Measurements from ENCODE around the gene HACD2. TPM values are rescaled to one million over a fixed set of nuclear protein-coding genes. Genes with fewer than 3 reads are reported as not detected.

Gene HACD2
- polyA plus RNA-seq, 2 of the 4 experiments (the other 2 are of a cell fraction): 41.8 to 97.7 TPM

DNA sequence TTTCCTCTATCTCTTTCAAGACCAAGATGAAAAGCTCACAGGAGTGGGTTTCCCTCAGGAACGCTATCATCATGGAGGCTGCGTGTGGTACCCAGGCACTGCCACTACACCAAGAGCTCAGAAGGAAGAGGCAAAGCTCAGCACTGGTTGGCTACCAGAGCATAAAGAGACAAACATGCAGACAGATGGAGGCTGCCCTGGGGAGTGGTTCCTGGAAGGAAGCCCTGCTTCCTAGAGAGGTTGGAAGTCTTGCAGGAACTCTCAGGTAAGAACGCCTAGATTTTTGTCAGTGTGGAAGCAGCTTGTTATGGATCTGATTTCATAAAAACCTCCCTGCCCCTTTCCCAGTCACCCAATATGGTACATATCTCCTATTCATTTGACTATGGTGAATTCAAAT, 86.1 kb downstream of the HACD2 start (continued):
- TF ChIP-seq CEBPB (IDR thresholded peaks at IDR 0.05): no peak
- TF ChIP-seq, protein P1, sequence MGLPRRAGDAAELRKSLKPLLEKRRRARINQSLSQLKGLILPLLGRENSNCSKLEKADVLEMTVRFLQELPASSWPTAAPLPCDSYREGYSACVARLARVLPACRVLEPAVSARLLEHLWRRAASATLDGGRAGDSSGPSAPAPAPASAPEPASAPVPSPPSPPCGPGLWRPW (IDR thresholded peaks at IDR 0.05): no peak
- TF ChIP-seq CHD4 (IDR thresholded peaks at IDR 0.05; ENCODE audit: borderline replicate concordance): no peak
- no peak for TF ChIP-seq JUNB (IDR thresholded peaks at IDR 0.05)
- no peak for TF ChIP-seq CBX2 (IDR thresholded peaks at IDR 0.05; ENCODE audit: borderline replicate concordance, low read depth)
- no peak for TF ChIP-seq POLR2A (IDR thresholded peaks at IDR 0.05; ENCODE audit: low read length)
- TF ChIP-seq HOXA7 (CRISPR knock-in tag; IDR thresholded peaks at IDR 0.05): no peak
- no peak for TF ChIP-seq TP53 (CRISPR knock-in tag; IDR thresholded peaks at IDR 0.05)
- no peak for TF ChIP-seq FOXS1 (CRISPR knock-in tag; IDR thresholded peaks at IDR 0.05)

DNA sequence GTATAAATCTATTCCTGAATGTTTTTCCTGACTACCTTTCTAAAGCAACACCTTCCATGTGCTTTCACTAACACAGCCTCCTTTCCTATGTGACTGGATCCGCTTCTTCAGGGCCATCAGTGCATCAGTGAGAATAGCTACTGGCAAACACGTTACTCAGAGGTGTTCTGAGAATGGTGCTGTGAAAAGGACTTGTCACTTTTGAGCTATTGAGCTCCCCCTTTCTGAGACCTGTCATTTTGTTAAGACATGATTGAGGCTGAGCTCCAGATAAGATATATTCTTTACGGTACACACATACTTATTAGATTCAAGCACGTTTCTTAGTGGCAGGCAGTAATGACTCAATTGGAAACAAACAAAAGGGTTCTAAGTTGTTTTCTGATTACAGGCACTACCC, 90.9 kb downstream of the HACD2 start:
- no peak overlapping the region for H3K27ac ChIP-seq
- H3K4me3 ChIP-seq: no peak overlapping the region
- no peaks in the 10 kb centered on the region for H3K4me1 ChIP-seq
- DNase-seq (ENCODE audit: low read depth in 1 of 2, low spot score in 1 of 2): no peak
- TF ChIP-seq CEBPB (IDR thresholded peaks at IDR 0.05) (no peak), PHF8 (IDR thresholded peaks at IDR 0.05; ENCODE audit: borderline replicate concordance, low read depth) (no peak), RNF2 (IDR thresholded peaks at IDR 0.05; ENCODE audit: borderline replicate concordance, low read depth) (no peak), HDAC2 (IDR thresholded peaks at IDR 0.05) (no peak), CHD2 (IDR thresholded peaks at IDR 0.05; ENCODE audit: low read length, partially characterized antibody) (no peak)
- no peak overlapping the region for H3K4me2 ChIP-seq
- ATAC-seq: no peak
- CTCF ChIA-PET: interaction anchor here (0.6 to 2.0 kb wide), 6 partner anchors 9 to 225 kb away, joined by 3 to 7 read pairs (median 4); no protein-coding TSS in a partner anchor
- H3K9me3 ChIP-seq: no peaks in the 10 kb centered on the region
- WGBS (ENCODE audit: missing lambda C conversion rate): 77% methylated on average over 4 of the region's 4 CpGs
- FAIRE-seq: no peak
- POLR2A ChIA-PET: no interaction called here

DNA sequence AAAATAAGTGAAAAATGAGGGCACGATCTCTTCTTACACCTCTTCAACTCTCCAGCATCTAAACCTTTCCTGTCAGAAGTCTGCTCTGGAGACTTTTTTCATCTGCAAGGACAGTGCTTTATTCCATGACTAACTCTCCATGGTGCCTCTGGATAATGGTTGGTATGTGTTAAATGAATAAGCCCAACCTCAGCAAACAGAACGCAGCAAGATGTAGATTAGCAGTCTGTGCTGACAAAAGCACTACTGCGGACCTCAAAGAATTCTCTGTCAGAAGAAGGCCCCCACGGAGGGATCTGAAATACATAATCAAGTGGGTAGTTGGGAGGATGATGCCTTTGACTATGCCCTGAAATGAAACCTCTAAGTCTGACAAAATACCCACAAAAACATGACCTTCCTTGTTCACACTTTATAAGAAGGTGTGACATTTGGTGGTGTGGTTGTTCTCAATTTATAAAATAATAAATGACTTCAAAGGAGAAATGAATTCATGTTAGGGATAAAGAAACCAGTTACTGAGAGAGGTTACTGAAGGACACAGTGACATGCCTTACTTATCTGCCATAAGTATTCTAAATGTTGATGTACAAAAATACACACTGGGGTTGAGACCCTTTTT, 92.8 kb downstream of the HACD2 start:
- Histone ChIP-seq H3K9me3 (no peaks in the 10 kb centered on the region), H3K27ac (no peak overlapping the region), H3K4me1 (no peaks in the 10 kb centered on the region), H3K4me2 (no peak overlapping the region), H3K4me3 (no peak overlapping the region)
- CTCF ChIA-PET: interaction anchor here (2.0 to 3.9 kb wide), 2 partner anchors 9 to 11 kb away, joined by 5 to 19 read pairs; no protein-coding TSS in a partner anchor
- no peak for ATAC-seq
- DNase-seq (ENCODE audit: low read depth in 1 of 2, low spot score in 1 of 2): no peak
- WGBS (ENCODE audit: missing lambda C conversion rate): 88% methylated on average over 4 of the region's 4 CpGs
- FAIRE-seq: no peak
- TF ChIP-seq, protein P2, sequence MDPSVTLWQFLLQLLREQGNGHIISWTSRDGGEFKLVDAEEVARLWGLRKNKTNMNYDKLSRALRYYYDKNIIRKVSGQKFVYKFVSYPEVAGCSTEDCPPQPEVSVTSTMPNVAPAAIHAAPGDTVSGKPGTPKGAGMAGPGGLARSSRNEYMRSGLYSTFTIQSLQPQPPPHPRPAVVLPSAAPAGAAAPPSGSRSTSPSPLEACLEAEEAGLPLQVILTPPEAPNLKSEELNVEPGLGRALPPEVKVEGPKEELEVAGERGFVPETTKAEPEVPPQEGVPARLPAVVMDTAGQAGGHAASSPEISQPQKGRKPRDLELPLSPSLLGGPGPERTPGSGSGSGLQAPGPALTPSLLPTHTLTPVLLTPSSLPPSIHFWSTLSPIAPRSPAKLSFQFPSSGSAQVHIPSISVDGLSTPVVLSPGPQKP (IDR thresholded peaks at IDR 0.05; ENCODE audit: low read depth, low read length): no peak
- TF ChIP-seq SREBF2 (IDR thresholded peaks at IDR 0.05) (no peak), JUNB (IDR thresholded peaks at IDR 0.05) (no peak), EHMT2 (IDR thresholded peaks at IDR 0.05; ENCODE audit: low read depth) (no peak), MAZ (IDR thresholded peaks at IDR 0.05; ENCODE audit: borderline replicate concordance, low read depth, low read length) (no peak), KDM5A (IDR thresholded peaks at IDR 0.05) (no peak), MAFK (IDR thresholded peaks at IDR 0.05; ENCODE audit: partially characterized antibody) (no peak), CEBPB (IDR thresholded peaks at IDR 0.05) (no peak), CHD4 (IDR thresholded peaks at IDR 0.05; ENCODE audit: borderline replicate concordance) (no peak), FOSB (CRISPR knock-in tag; IDR thresholded peaks at IDR 0.05) (no peak), ZSCAN20 (CRISPR knock-in tag; IDR thresholded peaks at IDR 0.05) (no peak), RFX5 (IDR thresholded peaks at IDR 0.05) (no peak)
- TF ChIP-seq, protein P3, sequence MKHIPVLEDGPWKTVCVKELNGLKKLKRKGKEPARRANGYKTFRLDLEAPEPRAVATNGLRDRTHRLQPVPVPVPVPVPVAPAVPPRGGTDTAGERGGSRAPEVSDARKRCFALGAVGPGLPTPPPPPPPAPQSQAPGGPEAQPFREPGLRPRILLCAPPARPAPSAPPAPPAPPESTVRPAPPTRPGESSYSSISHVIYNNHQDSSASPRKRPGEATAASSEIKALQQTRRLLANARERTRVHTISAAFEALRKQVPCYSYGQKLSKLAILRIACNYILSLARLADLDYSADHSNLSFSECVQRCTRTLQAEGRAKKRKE (CRISPR knock-in tag; IDR thresholded peaks at IDR 0.05; ENCODE audit: low read depth): no peak
- POLR2A ChIA-PET: no interaction called here

All from A549 (cell line).